K562 (cell line): Measurements from ENCODE around the gene CDH16. TPM values are rescaled to one million over a fixed set of nuclear protein-coding genes. Genes with fewer than 3 reads are reported as not detected.
"Not testable (repeated sequence)": the region's sequence is repeated elsewhere in the genome, so short reads cannot be mapped to it uniquely, and the experiment has no call there.

Source experiments
- ATAC-seq: fragments of 200-7000 bp; cut with Tn5 transposase; 3 replicates; pipeline ENCODE4 v1.9.1; 2020; ENCODE audit warnings: moderate library complexity
- BruUV-seq: library from RNA; stranded (reverse); fragments of 400-500 nt; replicated peaks from 2 replicates; lab custom pipeline; 2021; lab: Mats Ljungman, UMichigan
- CTCF ChIA-PET: fragments of 300-600 bp; formaldehyde crosslinking; extraction: SDS; loops from one replicate; lab custom pipeline; 2021; ENCODE audit warnings: low intra/inter-chr PET ratio; lab: Yijun Ruan, JAX
- POLR2A ChIA-PET: fragments of 300-600, 350-650 bp; sonication (Branson Sonifier 250); formaldehyde crosslinking; extraction: SDS; loops from one replicate; lab custom pipeline; 2021; ENCODE audit warnings: antibody characterized with exemption, inconsistent platforms; lab: Yijun Ruan, JAX
- DNase-seq, 4 experiments: peaks; one replicate each; pipeline versions ENCODE4 v3.0.0 to v3.0.0-alpha.2; 2011 to 2018; ENCODE audit warnings: low spot score in 3 of 4, mixed read lengths in 3 of 4; ENCODE audit errors: extremely low read depth in 1 of 4
- FAIRE-seq: peaks from 2 replicates; lab custom pipeline; 2011; peaks lifted over from hg19 to GRCh38; lab: Jason Lieb, UNC
- H2AFZ ChIP-seq: 2 replicates; pipeline ENCODE4 v1.6.0; 2011; ENCODE audit warnings: low read depth, low read length, control low read depth, inconsistent platforms
- H3K27ac ChIP-seq: fragments of 200-600 bp; 3 replicates; pipeline ENCODE4 v1.8.0; 2011; ENCODE audit warnings: low read depth, mild to moderate bottlenecking, control low read depth, inconsistent platforms, low read length, moderate library complexity, mixed read lengths; ENCODE audit errors: extremely low read depth
- H3K27me3 ChIP-seq, 2 experiments: fragments of 300-600 bp in 1 of 2; 2 replicates in 1 of 2; 3 replicates in 1 of 2; pipeline versions ENCODE4 v1.6.0 to v1.8.0; 2011; ENCODE audit warnings: inconsistent platforms in 2 of 2, low read length in 2 of 2, mild to moderate bottlenecking in 1 of 2, mixed read lengths in 1 of 2, moderate library complexity in 1 of 2; ENCODE audit not compliant: control insufficient read depth in 2 of 2, insufficient read depth in 2 of 2
- H3K36me3 ChIP-seq: fragments of 300-600 bp; 3 replicates; pipeline ENCODE4 v1.8.0; 2011; ENCODE audit warnings: mild to moderate bottlenecking, low read length, inconsistent platforms; ENCODE audit not compliant: control insufficient read depth, insufficient read depth
- H3K4me1 ChIP-seq, 2 experiments: fragments of 200-600 bp in 1 of 2; replicated peaks in 1 of 2; 2 replicates in 1 of 2; 3 replicates in 1 of 2; pipeline versions ENCODE4 v1.5.1 to v1.8.0; 2011; ENCODE audit warnings: inconsistent platforms in 2 of 2, low read length in 2 of 2, mild to moderate bottlenecking in 1 of 2, mixed read lengths in 1 of 2, moderate library complexity in 1 of 2; ENCODE audit not compliant: control insufficient read depth in 2 of 2, insufficient read depth in 2 of 2
- H3K4me2 ChIP-seq: 2 replicates; pipeline ENCODE4 v1.6.1; 2011; ENCODE audit warnings: low read length, control low read depth, inconsistent platforms, mixed read lengths; ENCODE audit not compliant: insufficient read depth
- H3K4me3 ChIP-seq: fragments of 200-600 bp; sonication (generic), shearing (Covaris generic); 2 replicates; pipeline ENCODE4 v1.5.1; 2016; ENCODE audit warnings: control low read depth, inconsistent platforms
- H3K79me2 ChIP-seq: fragments of 200-600 bp; 3 replicates; pipeline ENCODE4 v1.8.0; 2011; ENCODE audit warnings: low read length, inconsistent platforms; ENCODE audit not compliant: control insufficient read depth, insufficient read depth
- H3K9ac ChIP-seq, 2 experiments: 2 replicates each; pipeline versions ENCODE4 v1.6.0 to v1.6.1; 2011; ENCODE audit warnings: low read depth in 2 of 2, low read length in 2 of 2, control low read depth in 1 of 2, inconsistent platforms in 1 of 2, mild to moderate bottlenecking in 1 of 2, mixed read lengths in 1 of 2; ENCODE audit not compliant: insufficient read depth in 1 of 2
- H3K9me1 ChIP-seq: one replicate; pipeline ENCODE4 v1.6.0; 2011; ENCODE audit warnings: inconsistent platforms, mild to moderate bottlenecking, low read length, moderate library complexity; ENCODE audit not compliant: control insufficient read depth, insufficient read depth
- H3K9me3 ChIP-seq: replicated peaks from 2 replicates; pipeline ENCODE4 v1.5.1; 2011; ENCODE audit warnings: low read depth, low read length, inconsistent platforms; ENCODE audit not compliant: control insufficient read depth, insufficient read depth
- H4K20me1 ChIP-seq: replicated peaks from 2 replicates; pipeline ENCODE4 v1.6.1; 2011; ENCODE audit warnings: low read length, inconsistent platforms, mixed read lengths; ENCODE audit not compliant: control insufficient read depth, insufficient read depth
- SPI1 ChIP-seq: IDR thresholded peaks from 2 replicates; pipeline ENCODE4 v1.6.1; 2011; ENCODE audit warnings: low read depth, low read length, control low read depth, borderline replicate concordance
- TCF3 ChIP-seq: sonication (generic); formaldehyde crosslinking; IDR thresholded peaks from 2 replicates; pipeline ENCODE4 v1.4.0; 2020; ENCODE audit warnings: mild to moderate bottlenecking, missing genetic modification reagents
- ZFX ChIP-seq: sonication (generic); formaldehyde crosslinking; IDR thresholded peaks from 2 replicates; pipeline ENCODE4 v1.8.0; 2022; ENCODE audit warnings: mild to moderate bottlenecking, missing genetic modification reagents, moderate library complexity
- WGBS: fragments of 100-300 bp; shearing (Covaris generic); methylation state at CpG from one replicate; pipeline ENCODE4 v1.1.6; 2016; ENCODE audit warnings: low coverage, mixed read lengths; ENCODE audit not compliant: insufficient coverage; ENCODE audit errors: missing lambda C conversion rate; 5-methylcytosine and 5-hydroxymethylcytosine counted together
- in situ Hi-C: fragments of 300-500 bp; cut with MboI; formaldehyde crosslinking; loops from 4 replicates; pipeline ENCODE4 v1.15.0; 2018; ENCODE audit warnings: inconsistent platforms, mixed read lengths
- intact Hi-C: fragments of 100-400 bp; cut with micrococcal nuclease; formaldehyde crosslinking; loops from 2 replicates; pipeline ENCODE4 v1.14.2; 2022
- polyA plus RNA-seq, 8 experiments: library from polyadenylated mRNA; depleted of rRNA in 4 of 8; stranded (reverse) in 5 of 8; unstranded in 3 of 8; fragments of >200 nt; fragmentation: Nextera tagmentation in 2 of 8; fragmentation: Illumina TruSeq in 1 of 8; extraction: Ambion mirVana in 2 of 8; extraction: Trizol in 1 of 8; gene quantifications; 2 replicates each; pipeline versions ENCODE4 v1.2.1 to v1.2.3, GENCODE V29; 2011 to 2014; ENCODE audit warnings: inconsistent platforms in 1 of 8, missing spikeins in 1 of 8
- total RNA-seq, 7 experiments: library from RNA; depleted of rRNA in 6 of 7; stranded (reverse); fragments of >200 nt in 6 of 7; fragmentation: Illumina TruSeq in 2 of 7; extraction: Trizol in 2 of 7; gene quantifications; 2 replicates each; pipeline versions ENCODE4 v1.2.1 to v1.2.3, GENCODE V29; 2011 to 2021; ENCODE audit warnings: low replicate concordance in 1 of 7

CDH16 gene
- total and polyA plus RNA-seq, 9 of the 15 experiments (the other 6 are each of a cell fraction or from before 2014, with no cell fraction given): not detected

GRCh38 chr16:66955363-66956153 lies 36.9 kb upstream of the CDH16 start:
- in situ Hi-C loops: loop anchor here (25.0 kb wide), 2 partner anchors 207 to 457 kb away; partner anchors contain the start of genes B3GNT9, FBXL8, HSF4 and NOL3
- H3K4me1 ChIP-seq, H3K9me3 ChIP-seq, H2AFZ ChIP-seq, H3K9me1 ChIP-seq, H3K36me3 ChIP-seq, FAIRE-seq, H3K4me3 ChIP-seq, H4K20me1 ChIP-seq, BruUV-seq, H3K27ac ChIP-seq, H3K79me2 ChIP-seq, H3K9ac ChIP-seq, H3K4me2 ChIP-seq, DNase-seq, H3K27me3 ChIP-seq, ATAC-seq: not testable (repeated sequence)
- POLR2A ChIA-PET: interaction anchor here (0.9 kb wide), 1 partner anchor 51 kb away, joined by 4 read pairs; no protein-coding TSS in a partner anchor
- TF ChIP-seq TCF3 (CRISPR knock-in tag) (0 out of 2 replicates have a peak, but pooled peaks have one; percentile 5), SPI1 (peak; percentile 34; the same call in 1 of the 2 replicates), ZFX (peak; percentile 26; the same call in 1 of the 2 replicates)
- CTCF ChIA-PET: interaction anchor here (0.5 to 2.0 kb wide), 3 partner anchors 22 to 62 kb away, joined by 4 to 12 read pairs (median 6); no protein-coding TSS in a partner anchor
- intact Hi-C loops: loop anchor here (2.0 to 10.0 kb wide), 4 partner anchors 21 to 509 kb away; partner anchors contain the start of genes FBXL8, MATCAP1 and TRADD
- WGBS: 39% methylated on average over 17 of the region's 17 CpGs
